Neural progenitor cell (in vitro differentiated cells): Measurements from ENCODE around the gene DDX49. TPM values are rescaled to one million over a fixed set of nuclear protein-coding genes. Genes with fewer than 3 reads are reported as not detected.

Experiments used
- DNase-seq: peaks from one replicate; pipeline ENCODE4 v3.0.0-alpha.2; 2016; ENCODE audit warnings: low spot score
- H2AFZ ChIP-seq: fragments of 200-600 bp; sonication (generic); replicated peaks from 2 replicates; pipeline ENCODE4 v1.6.1; 2016; ENCODE audit warnings: antibody characterized with exemption
- H3F3A ChIP-seq: fragments of 200-600 bp; sonication (generic); 2 replicates; pipeline ENCODE4 v1.6.1; 2016; ENCODE audit warnings: antibody characterized with exemption, low read depth
- H3K27ac ChIP-seq: fragments of 200-600 bp; sonication (generic); 2 replicates; pipeline ENCODE4 v1.5.1; 2016; ENCODE audit warnings: mild to moderate bottlenecking
- H3K27me3 ChIP-seq: fragments of 200-600 bp; sonication (generic); 2 replicates; pipeline ENCODE4 v1.6.1; 2016; ENCODE audit warnings: mild to moderate bottlenecking, moderate library complexity
- H3K36me3 ChIP-seq: fragments of 200-600 bp; sonication (generic); 2 replicates; pipeline ENCODE4 v1.5.1; 2016
- H3K4me1 ChIP-seq: fragments of 200-600 bp; sonication (generic); 2 replicates; pipeline ENCODE4 v1.6.1; 2016; ENCODE audit warnings: mixed run types
- H3K4me2 ChIP-seq: fragments of 200-600 bp; sonication (generic); 2 replicates; pipeline ENCODE4 v1.6.1; 2016
- H3K4me3 ChIP-seq: fragments of 200-600 bp; sonication (generic); 2 replicates; pipeline ENCODE4 v1.5.1; 2016
- H3K79me2 ChIP-seq: fragments of 200-600 bp; sonication (generic); 2 replicates; pipeline ENCODE4 v1.6.1; 2016; ENCODE audit warnings: low read depth
- H3K9ac ChIP-seq: fragments of 200-600 bp; sonication (generic); 2 replicates; pipeline ENCODE4 v1.6.1; 2016
- H3K9me3 ChIP-seq: fragments of 200-600 bp; sonication (generic); 2 replicates; pipeline ENCODE4 v1.5.1; 2016; ENCODE audit warnings: low read depth
- H4K20me1 ChIP-seq: fragments of 200-600 bp; sonication (generic); 2 replicates; pipeline ENCODE4 v1.6.1; 2016; ENCODE audit warnings: low read depth
- H3K27ac Mint-ChIP-seq: 3 replicates; pipeline ENCODE4 v1.8.0; 2021; ENCODE audit warnings: mixed read lengths
- H3K27me3 Mint-ChIP-seq: 2 replicates; pipeline ENCODE4 v1.8.0; 2022; ENCODE audit warnings: low read depth, mild to moderate bottlenecking, inconsistent platforms, moderate library complexity, mixed read lengths; ENCODE audit not compliant: insufficient read depth
- H3K36me3 Mint-ChIP-seq: 3 replicates; pipeline ENCODE4 v1.8.0; 2021; ENCODE audit warnings: mixed read lengths
- H3K4me1 Mint-ChIP-seq: 3 replicates; pipeline ENCODE4 v1.8.0; 2021; ENCODE audit warnings: mixed read lengths
- H3K4me3 Mint-ChIP-seq: 3 replicates; pipeline ENCODE4 v1.8.0; 2021; ENCODE audit warnings: mild to moderate bottlenecking, moderate library complexity, mixed read lengths
- H3K9me3 Mint-ChIP-seq: 3 replicates; pipeline ENCODE4 v1.8.0; 2020; ENCODE audit warnings: mixed read lengths
- CTCF ChIP-seq: fragments of 200-600 bp; sonication (generic); IDR thresholded peaks from 2 replicates; pipeline ENCODE4 v1.5.1; 2017; ENCODE audit warnings: antibody characterized with exemption, mild to moderate bottlenecking
- EZH2 ChIP-seq: fragments of 200-600 bp; sonication (generic); IDR thresholded peaks from 2 replicates; pipeline ENCODE4 v1.6.1; 2017; ENCODE audit warnings: antibody characterized with exemption, mild to moderate bottlenecking, moderate library complexity
- EZH2phosphoT487 ChIP-seq: fragments of 200-600 bp; sonication (generic); IDR thresholded peaks from 2 replicates; pipeline ENCODE4 v1.6.1; 2017; ENCODE audit warnings: antibody characterized with exemption
- total RNA-seq: library from RNA; depleted of rRNA; stranded (reverse); fragments of >200 nt; gene quantifications from 2 replicates; pipeline ENCODE4 v1.2.3, GENCODE V29; 2015; ENCODE audit warnings: low replicate concordance

The DDX49 gene
- total RNA-seq, 1 donor from 2014 or later = 19.9 TPM

GRCh38 chr19:18910010-18910409, 9.5 kb upstream of the DDX49 start:
- Mint-ChIP-seq H3K36me3 (peaks cover 16% of the 10 kb centered on the region), H3K9me3 (no peaks in the 10 kb centered on the region), H3K27me3 (peaks cover 2% of the 10 kb centered on the region), H3K27ac (no peak overlapping the region), H3K4me3 (no peak overlapping the region), H3K4me1 (no peaks in the 10 kb centered on the region)
- H3K4me3 ChIP-seq = no peak overlapping the region
- no peaks in the 10 kb centered on the region for H3K27me3 ChIP-seq
- peaks cover 18% of the 10 kb centered on the region for H4K20me1 ChIP-seq
- H3K79me2 ChIP-seq = peaks cover 8% of the 10 kb centered on the region
- no peak overlapping the region for H2AFZ ChIP-seq
- no peak overlapping the region for H3K4me2 ChIP-seq
- H3K9ac ChIP-seq = no peak overlapping the region
- no peak for DNase-seq
- no peaks in the 10 kb centered on the region for H3K36me3 ChIP-seq
- TF ChIP-seq EZH2phosphoT487 (no peak), CTCF (no peak), EZH2 (no peak)
- no peaks in the 10 kb centered on the region for H3K4me1 ChIP-seq
- H3F3A ChIP-seq = no peaks in the 10 kb centered on the region
- no peaks in the 10 kb centered on the region for H3K9me3 ChIP-seq
- no peak overlapping the region for H3K27ac ChIP-seq

- H4K20me1 ChIP-seq = peaks cover 27% of the 10 kb centered on the region
- no peaks in the 10 kb centered on the region for H3K4me1 Mint-ChIP-seq
- no peak for TF ChIP-seq CTCF
- no peak for TF ChIP-seq EZH2
- no peak for TF ChIP-seq EZH2phosphoT487
- no peak overlapping the region for H3K4me3 ChIP-seq
- no peak overlapping the region for H3K27ac Mint-ChIP-seq
- H3K36me3 Mint-ChIP-seq = peaks cover 16% of the 10 kb centered on the region
- no peaks in the 10 kb centered on the region for H3K4me1 ChIP-seq
- H2AFZ ChIP-seq = no peak overlapping the region
- DNase-seq = no peak
- H3K9ac ChIP-seq = no peak overlapping the region
- H3K9me3 Mint-ChIP-seq = no peaks in the 10 kb centered on the region
- no peaks in the 10 kb centered on the region for H3K27me3 ChIP-seq
- no peak overlapping the region for H3K4me2 ChIP-seq
- no peaks in the 10 kb centered on the region for H3K9me3 ChIP-seq
- H3K27ac ChIP-seq = no peak overlapping the region
- no peaks in the 10 kb centered on the region for H3F3A ChIP-seq
- H3K36me3 ChIP-seq = no peaks in the 10 kb centered on the region
- no peak overlapping the region for H3K4me3 Mint-ChIP-seq
- peaks cover 18% of the 10 kb centered on the region for H3K79me2 ChIP-seq
- peaks cover 2% of the 10 kb centered on the region for H3K27me3 Mint-ChIP-seq
These were observed 8.6 kb upstream of the DDX49 start for GRCh38 chr19:18910801-18911436.

DNA sequence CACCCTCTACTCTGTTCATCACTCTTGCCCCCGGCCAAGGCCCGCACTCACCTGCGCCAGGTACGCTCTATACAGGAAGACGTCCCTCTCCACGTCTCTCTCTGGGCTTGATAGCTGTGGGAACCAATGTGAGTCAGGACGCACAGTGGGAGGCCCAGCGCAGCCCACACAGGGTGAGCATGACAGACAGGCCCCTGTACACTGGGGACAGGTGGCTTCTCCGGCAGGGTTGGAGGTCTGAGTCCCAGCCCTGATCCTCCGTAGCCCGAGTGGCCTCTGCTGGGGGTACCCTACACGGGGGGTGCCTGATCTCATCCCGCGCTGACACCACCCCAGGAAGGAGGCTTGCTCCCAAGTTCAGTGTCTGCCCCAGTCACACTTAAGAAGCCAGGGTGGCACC, 6.6 kb upstream of the DDX49 start:
- Mint-ChIP-seq H3K4me1 (peaks cover 3% of the 10 kb centered on the region), H3K4me3 (no peak overlapping the region), H3K27me3 (peaks cover 2% of the 10 kb centered on the region), H3K9me3 (no peaks in the 10 kb centered on the region), H3K36me3 (peaks cover 16% of the 10 kb centered on the region), H3K27ac (no peak overlapping the region)
- TF ChIP-seq EZH2phosphoT487 (no peak), EZH2 (no peak), CTCF (no peak)
- H3F3A ChIP-seq = no peaks in the 10 kb centered on the region
- H3K4me3 ChIP-seq = no peak overlapping the region
- H2AFZ ChIP-seq = no peak overlapping the region
- no peaks in the 10 kb centered on the region for H3K27me3 ChIP-seq
- H4K20me1 ChIP-seq = peaks cover 29% of the 10 kb centered on the region
- DNase-seq = no peak
- no peaks in the 10 kb centered on the region for H3K9me3 ChIP-seq
- no peak overlapping the region for H3K4me2 ChIP-seq
- H3K36me3 ChIP-seq = no peaks in the 10 kb centered on the region
- peaks cover 38% of the 10 kb centered on the region for H3K79me2 ChIP-seq
- no peak overlapping the region for H3K9ac ChIP-seq
- H3K27ac ChIP-seq = no peak overlapping the region
- no peaks in the 10 kb centered on the region for H3K4me1 ChIP-seq
